Activated CD4-positive, alpha-beta T cell treated with anti-CD3 and anti-CD28 coated beads, Interleukin-2, amount 50 U/mL, for 48 hours (primary cell): ENCODE data around the gene LIMA1.

ENCODE experiments used
- DNase-seq, 2 experiments: peaks; one replicate each; pipeline ENCODE4 v3.0.0-alpha.2; 2020

LIMA1 gene

DNA sequence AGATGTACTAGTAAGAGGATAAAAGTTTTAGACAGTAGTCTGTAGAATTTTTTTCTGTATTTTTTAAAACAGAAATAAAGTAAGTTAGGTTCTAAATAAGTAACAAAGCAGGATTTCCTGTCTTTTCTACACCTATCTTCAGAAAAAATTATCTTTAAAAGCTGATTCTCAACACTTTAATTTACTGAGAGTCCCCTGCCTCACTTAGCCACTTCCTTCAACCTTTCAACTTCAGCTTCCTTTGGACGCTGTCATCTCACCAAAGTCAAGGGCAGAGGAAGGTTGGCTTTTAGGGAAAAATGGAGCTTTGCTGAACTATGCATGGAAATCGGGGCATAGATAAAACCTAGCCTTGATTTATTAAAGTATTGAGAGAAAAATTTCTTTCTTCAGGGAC lies 71.3 kb downstream of the LIMA1 start:
- DNase-seq: no peak

GRCh38 chr12:50211392-50212070 lies 71.8 kb downstream of the LIMA1 start:
- no peak for DNase-seq

DNA sequence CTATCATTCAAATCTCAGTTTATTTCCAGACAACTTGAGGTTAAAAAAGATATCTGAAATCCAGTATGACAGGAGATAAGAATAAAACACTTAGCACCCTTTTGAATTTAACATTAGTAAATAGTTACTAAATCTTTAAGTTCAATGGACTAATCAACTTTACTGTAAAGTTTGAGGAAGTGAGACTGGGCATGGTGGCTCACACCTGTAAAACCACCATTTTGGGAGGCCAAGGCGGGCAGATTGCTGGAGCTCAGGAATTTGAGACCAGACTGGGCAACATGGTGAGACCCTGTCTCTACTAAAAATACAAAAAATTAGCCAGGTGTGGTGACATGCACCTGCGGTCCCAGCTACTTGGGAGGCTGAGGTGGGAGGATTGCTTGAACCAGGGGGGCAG lies 75.9 kb downstream of the LIMA1 start:
- DNase-seq: no peak

- DNase-seq: no peak
These were observed 77.7 kb downstream of the LIMA1 start for GRCh38 chr12:50205648-50206047.

GRCh38 chr12:50203691-50204090 lies 79.6 kb downstream of the LIMA1 start:
- no peak for DNase-seq

- no peak for DNase-seq
These were observed 81.3 kb downstream of the LIMA1 start for GRCh38 chr12:50201987-50202521.

DNA sequence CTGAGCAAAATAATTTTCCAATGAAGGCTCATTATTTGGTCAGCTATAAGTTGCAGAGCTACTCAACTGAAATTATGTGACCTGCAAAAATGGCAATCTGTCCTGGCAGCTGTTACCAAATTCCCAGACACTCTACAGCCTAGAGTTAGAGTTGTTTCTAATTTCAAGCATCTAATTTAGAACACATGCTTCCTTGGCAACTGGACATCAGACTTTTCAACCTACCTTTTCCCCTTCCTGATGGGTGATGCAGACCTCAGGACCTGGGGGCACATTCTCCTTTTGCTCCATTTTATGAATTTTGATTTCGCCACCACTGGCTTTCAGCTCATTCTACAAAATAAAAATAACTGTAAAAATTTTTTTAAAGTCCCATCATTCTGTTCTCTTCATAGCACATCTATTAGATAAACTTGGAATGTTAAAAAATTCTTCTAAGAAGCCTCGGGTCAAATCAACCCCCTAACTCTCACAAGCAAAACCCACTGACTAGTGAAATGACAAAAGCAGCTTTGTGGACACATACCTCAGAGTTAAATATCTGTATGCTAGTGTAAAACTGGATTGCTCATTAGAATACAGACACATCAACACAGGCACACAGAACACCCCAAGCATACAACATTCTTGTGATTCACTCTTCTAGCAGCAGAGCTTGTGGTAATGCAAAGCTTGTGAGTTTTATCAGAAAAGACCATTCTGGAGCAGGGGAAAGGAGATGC lies 82.6 kb downstream of the LIMA1 start:
- DNase-seq: no peak

- DNase-seq: no peak
These were observed 84.5 kb downstream of the LIMA1 start for GRCh38 chr12:50198829-50199228.

DNA sequence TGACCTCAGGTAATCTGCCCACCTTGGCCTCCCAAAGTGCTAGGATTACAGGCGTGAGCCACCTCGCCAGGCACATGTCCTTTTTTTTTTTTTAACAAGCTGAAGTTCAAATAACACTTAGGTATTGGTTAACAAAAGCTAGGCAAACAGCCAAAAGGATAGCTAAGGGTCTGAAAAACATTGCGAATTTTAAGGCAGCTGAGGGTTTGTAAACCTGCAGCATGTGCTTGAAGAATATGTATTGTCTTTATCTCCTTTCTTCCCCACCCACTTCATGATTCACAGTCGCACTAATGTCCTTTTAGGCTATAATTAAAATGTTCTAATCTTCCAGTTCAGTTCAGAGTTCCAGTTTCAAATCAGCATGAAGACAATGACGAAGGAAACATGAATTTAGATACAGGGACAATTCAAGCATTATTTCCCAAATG lies 86.0 kb downstream of the LIMA1 start:
- no peak for DNase-seq

GRCh38 chr12:50196537-50196936 lies 86.8 kb downstream of the LIMA1 start:
- no peak for DNase-seq

GRCh38 chr12:50195832-50196231 lies 87.5 kb downstream of the LIMA1 start:
- DNase-seq: no peak

DNA sequence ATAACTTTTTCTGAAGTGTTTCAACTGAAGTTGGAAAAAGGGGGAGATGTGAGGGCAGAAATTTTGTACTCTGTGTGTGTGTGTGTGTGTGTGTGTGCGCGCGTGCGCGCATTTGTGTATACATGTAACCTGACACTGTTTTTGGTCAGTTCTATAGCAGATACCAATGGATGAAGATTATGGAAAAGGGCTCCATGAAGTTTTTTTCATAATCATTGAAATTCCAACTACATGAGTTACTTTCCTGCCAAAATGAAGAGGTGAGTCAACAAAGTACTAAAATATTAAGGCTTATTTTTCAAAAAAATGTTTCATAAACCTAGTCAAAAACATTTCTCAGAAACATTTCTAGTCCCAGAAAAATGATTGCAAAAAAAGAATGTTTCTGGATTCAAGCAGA lies 90.4 kb downstream of the LIMA1 start:
- no peak for DNase-seq

DNA sequence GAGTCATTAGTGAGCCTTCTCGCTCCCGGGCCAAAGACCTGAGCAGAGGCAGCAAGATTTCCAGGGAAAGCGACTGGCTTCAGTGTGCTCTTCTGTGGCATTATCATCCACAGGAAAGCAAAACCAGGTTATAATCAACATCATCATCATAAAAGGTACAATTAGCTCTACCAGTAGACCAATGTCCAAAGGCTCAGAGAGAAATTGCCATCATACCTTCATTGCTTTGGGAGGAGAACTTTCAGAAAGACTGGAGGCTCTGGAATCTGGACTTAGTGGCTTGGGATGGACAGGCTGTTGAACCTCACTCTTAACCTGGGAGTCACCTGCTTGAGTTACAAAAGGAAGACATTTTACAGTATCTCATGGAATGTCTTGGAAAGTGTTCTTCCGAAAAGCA lies 91.1 kb downstream of the LIMA1 start:
- DNase-seq: no peak

DNA sequence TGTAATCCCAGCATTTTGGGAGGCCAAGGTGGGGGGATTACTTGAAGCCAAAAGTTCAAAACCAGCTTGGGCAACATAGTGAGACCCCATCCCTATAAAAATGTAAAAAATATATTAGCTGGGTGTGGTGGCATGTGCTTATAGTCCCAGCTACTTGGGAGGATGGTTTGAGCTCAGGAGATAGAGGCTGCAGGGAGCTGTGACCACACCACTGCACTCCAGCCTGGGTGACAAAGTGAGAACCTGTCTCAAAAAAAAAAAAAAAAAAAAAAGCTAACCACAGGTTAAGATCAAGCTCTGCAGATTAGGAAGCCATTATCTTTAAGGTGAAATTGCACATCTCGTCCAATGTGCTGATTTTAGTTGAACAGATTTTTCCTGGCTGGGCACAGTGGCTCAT lies 92.5 kb downstream of the LIMA1 start:
- no peak for DNase-seq

GRCh38 chr12:50188875-50189575 lies 94.3 kb downstream of the LIMA1 start:
- peak; percentile 38 to 57 for DNase-seq

DNA sequence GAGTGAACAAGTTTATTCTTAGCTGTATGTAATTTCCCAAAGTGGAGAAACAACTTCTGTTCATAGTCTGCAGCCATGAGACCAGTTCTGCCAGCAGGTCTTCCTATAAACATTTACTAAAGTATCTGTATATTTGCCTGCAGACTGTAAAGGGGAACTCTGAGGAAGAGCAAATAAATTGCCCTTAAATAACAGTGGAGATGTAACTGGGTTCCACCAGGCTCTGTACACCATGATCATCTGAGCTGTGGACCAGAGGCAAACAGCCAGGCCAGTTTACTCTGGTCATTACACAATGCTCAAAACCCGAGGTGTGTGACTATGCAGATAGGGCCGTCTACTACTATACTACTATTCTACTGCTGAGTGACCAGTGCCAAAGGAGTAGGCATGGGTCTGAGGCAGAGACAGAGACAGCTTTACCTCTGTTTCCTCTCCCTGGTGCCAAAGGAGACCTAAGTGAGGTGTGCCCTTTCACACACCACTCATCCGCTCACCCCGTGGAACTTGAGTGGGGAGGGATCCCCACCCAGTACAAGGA lies 95.0 kb downstream of the LIMA1 start:
- no peak for DNase-seq

DNA sequence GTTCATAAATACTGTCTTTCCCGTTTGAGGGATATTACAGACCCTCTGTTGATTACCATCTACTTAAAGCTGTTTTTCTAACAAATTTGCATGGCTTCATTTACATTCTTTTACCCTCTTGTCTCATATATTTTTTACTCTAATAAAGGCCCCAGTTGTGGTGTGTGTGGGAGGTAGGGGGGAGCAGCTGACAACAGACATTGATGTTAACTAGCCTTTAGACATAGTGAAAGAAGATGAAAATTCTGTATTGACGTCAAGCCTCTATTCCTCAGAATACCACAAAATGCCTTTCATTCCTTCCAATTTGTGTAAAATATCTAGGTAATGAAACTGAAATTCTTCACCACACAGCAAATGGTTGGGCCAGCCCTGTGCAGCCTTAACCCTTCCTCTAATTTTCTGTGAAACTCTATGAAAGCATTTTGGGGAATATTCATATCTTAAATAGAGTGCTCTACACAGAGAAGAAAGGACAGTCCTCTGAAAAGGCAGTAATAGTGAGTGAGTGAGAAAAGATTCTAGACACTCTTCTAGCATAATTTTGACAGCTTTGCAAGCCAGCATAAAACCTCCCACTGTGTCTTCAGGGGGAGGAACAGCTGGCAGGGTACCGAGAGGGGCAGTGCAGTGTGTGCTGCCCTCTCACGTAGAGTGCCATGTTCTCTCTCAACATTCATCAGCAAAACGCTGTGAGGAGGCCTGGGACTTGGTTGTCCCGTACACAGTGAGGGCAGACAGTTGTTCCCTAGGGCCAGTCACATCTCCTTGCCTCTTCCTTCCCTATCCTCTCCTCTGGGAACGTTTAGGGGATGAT lies 96.0 kb downstream of the LIMA1 start:
- peak; percentile 58 to 72 for DNase-seq

- peak in 1 of 2 experiments; percentile 25 for DNase-seq
These were observed 96.6 kb downstream of the LIMA1 start for GRCh38 chr12:50186681-50187080.

- DNase-seq: no peak
These were observed 97.2 kb downstream of the LIMA1 start for GRCh38 chr12:50185970-50186663.

- DNase-seq: no peak
These were observed 97.9 kb downstream of the LIMA1 start for GRCh38 chr12:50185301-50185895.

- no peak for DNase-seq
These were observed 99.1 kb downstream of the LIMA1 start for GRCh38 chr12:50184261-50184660.
